ENCODE measurements around the gene SHANK1.

SHANK1 gene

DNA sequence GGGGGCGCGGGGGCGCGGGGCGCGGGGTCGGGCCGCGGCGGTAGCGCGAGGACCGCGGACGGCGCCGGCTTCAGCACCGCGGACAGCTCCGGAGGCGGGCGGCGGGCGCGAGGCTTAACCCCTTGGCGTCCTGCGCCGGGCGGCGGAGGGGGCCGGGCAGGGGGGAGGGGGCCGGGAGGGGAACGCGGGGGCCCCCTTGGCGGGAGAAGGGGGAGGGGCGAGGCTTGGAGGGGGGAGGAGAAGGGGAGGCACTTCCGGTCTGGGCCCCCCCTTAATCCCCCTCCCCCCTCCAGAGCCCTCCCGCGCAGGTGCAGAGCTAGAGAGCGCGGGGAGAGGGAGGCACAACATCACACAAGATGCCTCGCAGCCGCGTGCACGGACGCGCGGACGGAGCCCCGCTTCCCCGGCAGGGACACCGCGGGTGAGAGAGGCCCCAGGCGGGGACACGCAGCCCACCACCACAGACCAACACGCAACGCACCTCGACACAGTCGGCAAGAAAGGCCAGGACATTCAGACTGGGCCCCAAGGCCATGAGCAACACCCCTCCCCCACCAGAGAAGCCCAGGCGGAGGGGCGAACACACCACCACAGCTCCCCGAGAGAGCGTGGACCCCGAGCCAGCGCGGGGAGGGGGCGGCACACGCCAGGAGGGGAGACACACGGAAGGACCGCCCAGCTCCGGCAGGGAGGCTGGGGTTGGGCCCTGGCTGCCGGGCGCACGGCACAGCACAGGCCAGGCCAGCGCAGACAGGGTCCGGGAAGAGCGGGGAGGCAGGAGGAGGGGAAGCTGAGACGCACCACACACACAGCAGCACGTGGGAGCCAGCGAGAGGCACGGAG is 24.1 kb downstream of the SHANK1 start:
- no peak for DNase-seq (ENCODE audit: low read depth)
- no peak overlapping the region for H3K4me3 ChIP-seq (ENCODE audit: control insufficient read depth, low read depth, low read length)
- TF ChIP-seq, protein P1, sequence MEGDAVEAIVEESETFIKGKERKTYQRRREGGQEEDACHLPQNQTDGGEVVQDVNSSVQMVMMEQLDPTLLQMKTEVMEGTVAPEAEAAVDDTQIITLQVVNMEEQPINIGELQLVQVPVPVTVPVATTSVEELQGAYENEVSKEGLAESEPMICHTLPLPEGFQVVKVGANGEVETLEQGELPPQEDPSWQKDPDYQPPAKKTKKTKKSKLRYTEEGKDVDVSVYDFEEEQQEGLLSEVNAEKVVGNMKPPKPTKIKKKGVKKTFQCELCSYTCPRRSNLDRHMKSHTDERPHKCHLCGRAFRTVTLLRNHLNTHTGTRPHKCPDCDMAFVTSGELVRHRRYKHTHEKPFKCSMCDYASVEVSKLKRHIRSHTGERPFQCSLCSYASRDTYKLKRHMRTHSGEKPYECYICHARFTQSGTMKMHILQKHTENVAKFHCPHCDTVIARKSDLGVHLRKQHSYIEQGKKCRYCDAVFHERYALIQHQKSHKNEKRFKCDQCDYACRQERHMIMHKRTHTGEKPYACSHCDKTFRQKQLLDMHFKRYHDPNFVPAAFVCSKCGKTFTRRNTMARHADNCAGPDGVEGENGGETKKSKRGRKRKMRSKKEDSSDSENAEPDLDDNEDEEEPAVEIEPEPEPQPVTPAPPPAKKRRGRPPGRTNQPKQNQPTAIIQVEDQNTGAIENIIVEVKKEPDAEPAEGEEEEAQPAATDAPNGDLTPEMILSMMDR (IDR thresholded peaks at IDR 0.05; ENCODE audit: control insufficient read depth, insufficient read depth, low read depth, low read length, missing control alignments), result no peak

DNA sequence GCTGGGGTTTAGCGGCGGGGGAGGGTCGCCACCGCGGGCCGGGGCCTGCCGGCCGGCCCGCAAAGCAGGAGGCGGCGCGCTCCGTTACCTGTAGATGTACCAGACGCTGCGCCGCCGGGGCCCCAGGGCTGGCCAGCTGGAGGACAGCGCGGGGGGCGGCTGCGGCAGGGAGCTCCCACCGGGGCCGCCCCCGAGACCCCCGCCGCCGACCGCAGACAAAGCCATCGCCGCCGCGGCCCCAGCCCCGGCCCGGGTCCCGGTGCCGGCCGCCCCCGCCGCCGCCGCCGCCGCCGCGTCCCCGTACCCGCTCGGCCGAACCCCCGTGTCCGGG is 24.8 kb downstream of the SHANK1 start:
- no peak overlapping the region for H3K4me3 ChIP-seq (ENCODE audit: control insufficient read depth, low read depth, low read length)
- DNase-seq (ENCODE audit: low read depth), result no peak
- TF ChIP-seq, protein P1 (IDR thresholded peaks at IDR 0.05; ENCODE audit: control insufficient read depth, insufficient read depth, low read depth, low read length, missing control alignments), result no peak

DNA sequence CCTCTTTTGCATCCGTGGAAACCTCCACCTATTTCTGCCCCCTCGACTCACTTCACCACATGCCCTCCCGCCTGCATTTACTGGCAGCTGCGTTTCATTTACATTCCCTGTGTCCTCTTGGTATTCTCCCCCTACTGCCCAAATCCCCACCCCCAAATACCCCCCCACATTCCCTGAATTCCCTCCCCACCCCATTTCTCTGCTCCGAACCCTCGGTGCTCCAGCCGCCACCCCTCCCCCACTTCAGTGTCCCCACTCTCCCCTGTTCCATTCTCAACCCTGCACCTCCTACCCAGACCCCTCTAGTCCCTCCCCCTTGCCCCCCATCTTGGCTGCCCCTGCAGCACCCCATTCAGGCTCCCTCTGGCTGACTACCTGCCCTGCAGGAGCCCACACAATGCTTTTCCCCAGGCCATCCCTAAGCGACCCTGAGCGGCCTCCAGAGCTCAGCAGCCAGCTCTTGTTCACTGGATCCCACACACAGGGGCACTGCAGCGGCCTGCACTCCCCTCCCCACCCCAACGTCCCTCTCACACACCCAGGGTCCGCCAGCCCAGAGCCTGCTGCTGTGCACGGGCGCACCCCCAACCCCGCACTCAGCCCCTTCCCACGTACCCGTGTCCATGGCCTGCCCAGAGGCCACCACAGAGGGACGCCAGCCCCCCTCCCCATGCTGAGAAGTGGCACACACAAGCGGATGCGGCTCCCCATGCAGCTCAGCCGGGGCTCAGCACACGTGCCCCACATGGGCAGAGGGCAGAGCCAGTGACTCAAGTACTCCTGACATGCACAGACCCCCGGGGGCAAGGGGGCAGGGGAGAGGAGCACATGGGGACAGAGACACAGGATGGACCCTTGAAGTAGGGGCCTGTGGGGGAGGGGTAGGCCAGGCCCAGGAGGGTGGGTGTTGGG is 26.3 kb downstream of the SHANK1 start:
- H3K4me3 ChIP-seq (ENCODE audit: control insufficient read depth, low read depth, low read length), result no peak overlapping the region
- TF ChIP-seq, protein P1 (IDR thresholded peaks at IDR 0.05; ENCODE audit: control insufficient read depth, insufficient read depth, low read depth, low read length, missing control alignments), result no peak
- DNase-seq (ENCODE audit: low read depth), result no peak

DNA sequence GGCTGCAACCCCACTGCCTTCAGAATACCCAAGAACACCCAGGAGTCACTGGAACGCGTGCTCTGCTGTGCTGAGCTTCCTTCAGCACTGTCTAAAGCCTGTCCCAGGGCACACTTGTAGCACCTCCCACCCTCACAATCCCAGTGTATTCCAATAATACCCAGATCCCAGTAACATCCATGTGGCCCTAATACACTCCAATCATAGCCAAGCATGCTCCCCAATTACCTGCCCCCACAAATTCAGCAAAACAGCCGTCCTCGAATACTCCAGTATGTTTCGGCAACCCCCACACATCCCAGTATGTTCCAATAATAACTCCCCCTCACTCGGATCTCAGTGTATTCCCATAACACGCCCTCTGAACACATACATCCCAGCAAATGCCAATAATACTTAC is 29.2 kb downstream of the SHANK1 start:
- TF ChIP-seq, protein P1 (IDR thresholded peaks at IDR 0.05; ENCODE audit: control insufficient read depth, insufficient read depth, low read depth, low read length, missing control alignments), result no peak
- DNase-seq (ENCODE audit: low read depth), result no peak
- H3K4me3 ChIP-seq (ENCODE audit: control insufficient read depth, low read depth, low read length), result no peak overlapping the region

DNA sequence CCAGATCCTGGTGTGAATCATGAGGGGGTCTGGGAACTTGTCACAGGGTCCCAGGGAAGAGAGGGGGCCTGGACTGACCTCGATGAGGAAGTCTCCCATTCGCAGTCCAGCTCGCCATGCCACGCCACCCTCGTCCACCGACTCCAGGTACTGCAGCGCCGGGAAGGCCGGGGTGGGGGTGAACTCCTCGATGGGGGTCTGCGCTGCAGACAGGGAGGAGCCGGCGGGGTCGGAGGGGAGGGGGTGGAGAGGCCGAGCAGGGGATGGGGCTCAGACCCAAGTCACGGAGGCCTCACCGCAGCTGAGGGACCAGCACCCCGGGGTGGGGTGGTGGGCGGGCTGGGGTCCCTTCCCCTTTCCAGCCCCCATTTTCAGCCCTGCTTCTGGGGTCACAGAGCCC is 30.8 kb downstream of the SHANK1 start:
- TF ChIP-seq, protein P1 (IDR thresholded peaks at IDR 0.05; ENCODE audit: control insufficient read depth, insufficient read depth, low read depth, low read length, missing control alignments), result no peak
- no peak for DNase-seq (ENCODE audit: low read depth)
- H3K4me3 ChIP-seq (ENCODE audit: control insufficient read depth, low read depth, low read length), result no peak overlapping the region

DNA sequence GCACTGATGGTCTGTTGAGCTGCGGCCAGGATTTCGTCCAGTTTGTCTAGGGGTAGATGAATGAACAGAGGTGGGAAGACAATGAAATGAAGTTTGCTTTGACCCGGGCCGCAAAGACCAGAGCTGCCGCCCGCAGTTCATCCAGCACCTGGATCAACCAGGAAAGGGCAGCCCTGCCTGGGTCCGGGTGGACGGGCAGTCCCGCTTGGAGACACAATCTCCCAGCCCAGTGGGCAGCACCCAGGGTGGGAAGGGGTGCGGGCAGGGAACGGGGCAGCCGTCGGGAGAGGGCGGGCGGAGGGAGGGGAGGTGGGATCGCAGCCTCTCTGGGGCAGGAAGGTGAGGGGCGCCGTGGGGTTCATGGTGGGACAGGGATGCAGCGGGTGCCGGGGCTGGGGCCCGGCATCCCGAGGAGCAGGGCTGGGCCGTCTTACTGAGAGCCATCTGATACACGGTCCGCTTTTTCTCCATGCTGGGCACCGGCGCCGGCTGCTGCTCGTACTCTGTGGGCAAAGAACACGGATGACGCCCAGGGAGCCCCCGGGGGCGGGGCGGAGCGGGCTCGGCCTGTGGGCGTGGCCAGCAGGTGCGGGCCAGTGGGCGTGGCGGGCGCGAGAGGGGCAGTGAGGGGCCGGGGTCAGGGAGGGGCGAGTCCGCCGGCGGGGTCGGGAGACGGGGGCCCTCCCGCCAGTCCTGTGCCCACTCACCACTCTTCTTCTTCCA is 33.1 kb downstream of the SHANK1 start:
- DNase-seq (ENCODE audit: low read depth), result no peak

More for the DNA sequence above, 33.1 kb downstream of the SHANK1 start:
- TF ChIP-seq, protein P1 (IDR thresholded peaks at IDR 0.05; ENCODE audit: control insufficient read depth, insufficient read depth, low read depth, low read length, missing control alignments), result no peak
- no peak overlapping the region for H3K4me3 ChIP-seq (ENCODE audit: control insufficient read depth, low read depth, low read length)

Measured in AG09309 (cell line).